GM12801 (cell line): Measurements from ENCODE around the gene PRXL2B.

Source experiments
- TF ChIP-seq, protein P1 (sequence below): IDR thresholded peaks from one replicate; pipeline ENCODE4 v1.5.1; 2011; ENCODE audit warnings: control low read depth; ENCODE audit not compliant: insufficient read length; ENCODE audit errors: extremely low read depth

PRXL2B gene

DNA sequence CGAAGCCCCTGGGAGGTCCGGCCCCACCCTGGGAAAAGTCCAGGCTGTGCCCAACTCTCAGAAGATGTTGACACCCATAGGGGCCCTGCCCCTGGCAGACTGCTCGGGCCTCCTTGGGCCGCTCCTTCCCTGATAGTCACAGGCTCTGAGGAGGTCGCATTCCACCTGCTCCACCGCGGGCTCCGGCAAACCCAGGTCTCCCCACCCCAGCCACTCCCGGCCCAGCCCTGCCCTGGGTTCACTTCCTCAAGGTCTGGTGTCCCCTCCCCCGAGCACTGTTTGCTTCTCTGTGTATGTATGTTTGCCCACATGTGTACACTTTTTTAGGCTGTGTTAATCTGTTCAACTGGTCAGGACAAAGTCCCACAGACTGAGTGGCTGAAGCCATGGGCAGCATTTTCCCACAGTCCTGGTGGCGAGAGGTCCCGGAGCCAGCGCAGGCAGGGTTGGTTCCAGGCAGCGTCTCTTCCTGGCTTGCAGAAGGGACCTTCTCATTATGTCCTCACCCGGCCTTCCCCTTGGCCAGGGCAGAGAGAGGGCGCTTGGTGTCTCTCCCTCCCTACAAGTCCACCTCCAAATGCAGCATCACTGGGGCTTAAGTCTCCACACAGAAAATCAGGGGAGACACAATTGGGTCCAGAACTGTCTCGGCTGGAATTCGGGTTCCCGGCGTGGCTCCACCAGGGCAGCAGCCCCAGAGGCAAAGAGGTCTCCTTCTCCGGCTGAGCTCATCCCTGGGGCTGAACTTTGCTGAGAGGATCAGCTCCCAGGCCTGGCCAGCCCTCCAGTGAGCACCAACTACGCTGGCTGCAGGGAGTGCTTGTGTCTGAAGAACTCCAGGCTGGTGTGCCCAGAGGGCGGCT, 10.5 kb upstream of the PRXL2B start:
- TF ChIP-seq, protein P1, sequence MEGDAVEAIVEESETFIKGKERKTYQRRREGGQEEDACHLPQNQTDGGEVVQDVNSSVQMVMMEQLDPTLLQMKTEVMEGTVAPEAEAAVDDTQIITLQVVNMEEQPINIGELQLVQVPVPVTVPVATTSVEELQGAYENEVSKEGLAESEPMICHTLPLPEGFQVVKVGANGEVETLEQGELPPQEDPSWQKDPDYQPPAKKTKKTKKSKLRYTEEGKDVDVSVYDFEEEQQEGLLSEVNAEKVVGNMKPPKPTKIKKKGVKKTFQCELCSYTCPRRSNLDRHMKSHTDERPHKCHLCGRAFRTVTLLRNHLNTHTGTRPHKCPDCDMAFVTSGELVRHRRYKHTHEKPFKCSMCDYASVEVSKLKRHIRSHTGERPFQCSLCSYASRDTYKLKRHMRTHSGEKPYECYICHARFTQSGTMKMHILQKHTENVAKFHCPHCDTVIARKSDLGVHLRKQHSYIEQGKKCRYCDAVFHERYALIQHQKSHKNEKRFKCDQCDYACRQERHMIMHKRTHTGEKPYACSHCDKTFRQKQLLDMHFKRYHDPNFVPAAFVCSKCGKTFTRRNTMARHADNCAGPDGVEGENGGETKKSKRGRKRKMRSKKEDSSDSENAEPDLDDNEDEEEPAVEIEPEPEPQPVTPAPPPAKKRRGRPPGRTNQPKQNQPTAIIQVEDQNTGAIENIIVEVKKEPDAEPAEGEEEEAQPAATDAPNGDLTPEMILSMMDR: no peak

DNA sequence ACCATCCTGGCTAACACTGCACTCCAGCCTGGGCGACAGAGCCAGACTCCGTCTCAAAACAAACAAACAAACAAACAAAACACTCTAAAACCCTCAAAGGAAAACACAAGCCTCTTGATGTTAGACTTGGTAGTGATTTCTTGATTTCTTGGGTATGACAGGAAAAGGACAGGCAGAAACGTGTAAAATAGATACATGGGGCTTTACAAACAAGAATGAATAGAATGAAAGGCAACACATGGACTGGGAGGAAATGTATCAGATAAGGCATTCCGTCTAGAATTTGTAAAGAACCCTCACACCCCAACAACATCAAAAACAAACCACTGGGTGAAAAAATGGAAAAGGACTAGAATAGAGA, 7.8 kb upstream of the PRXL2B start:
- TF ChIP-seq, protein P1: no peak

- TF ChIP-seq, protein P1: no peak
Measured at GRCh38 chr1:2580691-2581090, 5.9 kb upstream of the PRXL2B start.

DNA sequence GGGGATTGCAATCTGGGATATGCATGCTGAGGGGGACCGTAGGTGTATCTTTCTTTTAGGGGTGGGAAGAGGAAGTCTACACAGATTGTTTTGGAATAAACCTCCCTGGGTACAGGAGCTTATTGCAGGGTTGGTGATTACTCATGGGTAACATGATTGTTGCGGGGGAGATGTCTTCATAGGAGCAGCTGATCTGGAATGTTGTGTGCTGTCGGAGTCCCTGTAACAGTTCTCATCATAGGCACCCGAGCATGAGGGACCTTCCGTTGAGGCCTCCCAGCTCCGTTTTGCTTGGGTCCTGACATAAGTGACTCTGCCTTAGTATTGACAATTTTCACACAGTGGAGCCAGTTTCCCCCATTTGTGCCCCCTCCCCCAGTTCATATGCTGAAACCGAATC, 4.2 kb upstream of the PRXL2B start:
- TF ChIP-seq, protein P1: no peak

DNA sequence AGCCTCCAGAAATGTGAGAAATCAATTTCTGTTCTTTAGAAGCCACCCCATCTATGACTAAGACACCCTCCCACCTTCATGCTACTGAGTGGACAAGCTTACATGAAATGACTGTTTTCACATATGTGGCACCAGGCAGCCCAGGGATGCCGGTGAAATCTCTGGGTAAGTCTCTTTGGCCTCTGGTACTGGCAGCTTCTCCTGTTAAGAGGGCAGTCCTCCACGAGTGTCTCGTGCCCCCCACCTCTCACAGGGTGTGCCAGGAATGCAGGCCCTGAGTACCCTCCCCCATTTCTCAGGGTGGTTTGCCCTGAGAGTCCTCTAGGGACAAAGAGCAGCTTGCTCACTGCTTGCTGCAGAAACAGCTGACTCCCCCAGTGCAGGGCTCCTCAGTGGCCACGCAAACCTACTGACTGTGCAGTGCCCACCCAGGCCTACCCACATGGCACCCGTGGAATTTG, 3.2 kb upstream of the PRXL2B start:
- TF ChIP-seq, protein P1: no peak

- TF ChIP-seq, protein P1: no peak
Measured at GRCh38 chr1:2583871-2584351, 2.7 kb upstream of the PRXL2B start.

DNA sequence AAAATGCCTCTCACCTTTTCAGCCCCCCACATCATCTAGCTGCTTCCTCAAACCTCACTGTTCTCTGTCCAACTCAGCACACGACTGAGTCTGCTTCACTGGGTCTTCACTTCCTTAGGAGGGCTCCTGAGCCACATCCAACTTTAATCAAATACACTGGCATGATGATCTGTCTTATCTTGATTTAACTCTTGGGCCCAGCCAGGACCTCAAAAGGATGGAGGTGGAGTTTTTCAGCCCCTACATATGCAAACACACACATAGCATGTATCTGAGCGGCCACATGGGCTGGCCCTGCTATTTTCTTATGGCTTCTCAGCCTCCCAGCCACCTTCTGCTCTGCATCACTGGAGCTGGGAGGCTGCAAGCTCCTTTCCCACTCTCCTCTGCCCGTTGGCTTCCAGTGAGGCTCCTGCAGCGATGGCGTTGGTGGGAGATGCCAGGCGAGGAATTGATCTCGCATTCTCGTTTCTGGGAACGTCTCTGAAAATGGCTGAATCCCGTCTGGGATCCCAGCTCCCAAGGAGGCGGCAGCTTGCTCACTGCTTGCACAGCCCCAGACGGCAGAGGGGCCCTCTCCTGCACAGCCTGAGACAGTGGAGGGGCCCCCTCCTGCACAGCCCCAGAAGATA, 1.8 kb upstream of the PRXL2B start:
- TF ChIP-seq, protein P1: no peak
